Cardiac muscle cell (in vitro differentiated cells and primary cell): ENCODE data around the gene UBE3C. TPM values are rescaled to one million over a fixed set of nuclear protein-coding genes. Genes with fewer than 3 reads are reported as not detected.

Source experiments
- DNase-seq, 2 donors: peaks; one replicate each; pipeline versions ENCODE4 v3.0.0 to v3.0.0-alpha.2; 2010 to 2017; ENCODE audit warnings: low read depth in 1 of 2, low spot score in 1 of 2
- H3K27ac ChIP-seq: fragments of 200-600 bp; sonication (generic); 2 replicates; pipeline ENCODE4 v1.5.1; 2016
- H3K27me3 ChIP-seq: fragments of 200-600 bp; sonication (generic); 2 replicates; pipeline ENCODE4 v1.6.0; 2016; ENCODE audit warnings: control low read depth
- H3K36me3 ChIP-seq: fragments of 200-600 bp; sonication (generic); 2 replicates; pipeline ENCODE4 v1.5.1; 2016; ENCODE audit warnings: control low read depth
- H3K4me1 ChIP-seq: fragments of 200-600 bp; sonication (generic); 2 replicates; pipeline ENCODE4 v1.8.1; 2017; ENCODE audit warnings: low read depth, mild to moderate bottlenecking, mixed run types
- H3K4me3 ChIP-seq: fragments of 200-600 bp; sonication (generic); 2 replicates; pipeline ENCODE4 v1.5.1; 2016; ENCODE audit warnings: mild to moderate bottlenecking
- H3K9me3 ChIP-seq: fragments of 200-600 bp; sonication (generic); 2 replicates; pipeline ENCODE4 v1.5.1; 2017; ENCODE audit warnings: low read depth, mild to moderate bottlenecking, control low read depth
- CTCF ChIP-seq: IDR thresholded peaks from 2 replicates; pipeline ENCODE4 v1.5.1; 2012; ENCODE audit warnings: low read depth, mild to moderate bottlenecking, low read length
- polyA plus RNA-seq: library from polyadenylated mRNA; unstranded; fragments of >200 nt; fragmentation: Nextera tagmentation; extraction: Ambion mirVana; gene quantifications from 2 replicates; pipeline ENCODE4 v1.2.1, GENCODE V29; 2016
- total RNA-seq: library from RNA; depleted of rRNA; stranded (reverse); fragments of >200 nt; gene quantifications from 2 replicates; pipeline ENCODE4 v1.2.3, GENCODE V29; 2016

UBE3C gene
- total and polyA plus RNA-seq, 2 experiments from 2014 or later, result 24.4 to 33.1 TPM

GRCh38 chr7:157278167-157278790 is 139.6 kb downstream of the UBE3C start:
- Histone ChIP-seq H3K4me1 (no peaks in the 10 kb centered on the region), H3K4me3 (no peak overlapping the region), H3K27ac (no peak overlapping the region), H3K9me3 (no peaks in the 10 kb centered on the region), H3K27me3 (no peaks in the 10 kb centered on the region), H3K36me3 (no peaks in the 10 kb centered on the region)
- TF ChIP-seq CTCF, result no peak
- no peak for DNase-seq

- Histone ChIP-seq H3K4me3 (no peak overlapping the region), H3K4me1 (no peaks in the 10 kb centered on the region)
- peak in 1 of 2 donors; percentile 65 for DNase-seq
Observed at GRCh38 chr7:157278791-157279724, 140.3 kb downstream of the UBE3C start.

GRCh38 chr7:157279741-157280215 is 141.1 kb downstream of the UBE3C start:
- no peak overlapping the region for H3K27ac ChIP-seq

More at GRCh38 chr7:157278791-157279724, 140.3 kb downstream of the UBE3C start:
- Histone ChIP-seq H3K27me3 (no peaks in the 10 kb centered on the region), H3K27ac (no peak overlapping the region), H3K9me3 (no peaks in the 10 kb centered on the region), H3K36me3 (no peaks in the 10 kb centered on the region)
- TF ChIP-seq CTCF, result no peak

GRCh38 chr7:157280216-157280841 is 141.6 kb downstream of the UBE3C start:
- H3K4me3 ChIP-seq, result no peak overlapping the region
- no peaks in the 10 kb centered on the region for H3K27me3 ChIP-seq
- no peak for DNase-seq
- no peak overlapping the region for H3K27ac ChIP-seq
- no peak for TF ChIP-seq CTCF
- H3K9me3 ChIP-seq, result no peaks in the 10 kb centered on the region
- H3K4me1 ChIP-seq, result no peaks in the 10 kb centered on the region
- H3K36me3 ChIP-seq, result no peaks in the 10 kb centered on the region

More at GRCh38 chr7:157279741-157280215, 141.1 kb downstream of the UBE3C start:
- H3K36me3 ChIP-seq, result no peaks in the 10 kb centered on the region
- no peaks in the 10 kb centered on the region for H3K27me3 ChIP-seq
- H3K4me3 ChIP-seq, result no peak overlapping the region
- no peak for TF ChIP-seq CTCF
- H3K9me3 ChIP-seq, result no peaks in the 10 kb centered on the region
- no peaks in the 10 kb centered on the region for H3K4me1 ChIP-seq
- DNase-seq, result peak in 1 of 2 donors; percentile 24

GRCh38 chr7:157281221-157281998 is 142.7 kb downstream of the UBE3C start:
- H3K4me1 ChIP-seq, result no peaks in the 10 kb centered on the region
- H3K9me3 ChIP-seq, result no peaks in the 10 kb centered on the region
- H3K27ac ChIP-seq, result no peak overlapping the region
- no peaks in the 10 kb centered on the region for H3K27me3 ChIP-seq
- no peaks in the 10 kb centered on the region for H3K36me3 ChIP-seq
- no peak for TF ChIP-seq CTCF
- DNase-seq, result no peak
- no peak overlapping the region for H3K4me3 ChIP-seq
